Suprapubic skin (tissue), 4 donors: ENCODE measurements around the gene RRP1B. TPM values are rescaled to one million over a fixed set of nuclear protein-coding genes. Genes with fewer than 3 reads are reported as not detected.

ENCODE experiments used
- DNase-seq, 2 donors: peaks; one replicate each; pipeline ENCODE4 v3.0.0-alpha.2; 2019; ENCODE audit warnings: low spot score in 2 of 2
- H3K27ac ChIP-seq: fragments of 200-600 bp; sonication (generic); one replicate; pipeline ENCODE4 v1.5.1; 2019
- H3K27me3 ChIP-seq: fragments of 200-600 bp; sonication (generic); one replicate; pipeline ENCODE4 v1.5.1; 2019
- H3K36me3 ChIP-seq: fragments of 200-600 bp; sonication (generic); one replicate; pipeline ENCODE4 v1.5.1; 2019
- H3K4me1 ChIP-seq: fragments of 200-600 bp; sonication (generic); one replicate; pipeline ENCODE4 v1.5.1; 2019
- H3K4me3 ChIP-seq: fragments of 200-600 bp; sonication (generic); one replicate; pipeline ENCODE4 v1.5.1; 2019; ENCODE audit warnings: mild to moderate bottlenecking
- H3K9me3 ChIP-seq: fragments of 200-600 bp; sonication (generic); one replicate; pipeline ENCODE4 v1.5.1; 2019
- CTCF ChIP-seq, 2 donors: fragments of 200-600 bp in 1 of 2; fragments of 450-650 bp in 1 of 2; sonication (generic) in 1 of 2; IDR thresholded peaks; one replicate each; pipeline ENCODE4 v1.5.1; 2016 to 2019; ENCODE audit warnings: antibody characterized with exemption in 2 of 2, mild to moderate bottlenecking in 1 of 2, moderate library complexity in 1 of 2
- EP300 ChIP-seq: sonication (generic); formaldehyde crosslinking; IDR thresholded peaks from one replicate; pipeline ENCODE4 v1.6.1; 2017; ENCODE audit warnings: antibody characterized with exemption
- POLR2A ChIP-seq, 2 donors: fragments of 450-650 bp; IDR thresholded peaks; one replicate each; pipeline ENCODE4 v1.6.1; 2017; ENCODE audit warnings: antibody characterized with exemption in 2 of 2, mild to moderate bottlenecking in 2 of 2, moderate library complexity in 2 of 2
- POLR2AphosphoS5 ChIP-seq, 3 donors: sonication (generic); formaldehyde crosslinking; IDR thresholded peaks; one replicate each; pipeline ENCODE4 v1.6.1; 2017; ENCODE audit warnings: antibody characterized with exemption in 3 of 3
- WGBS: methylation state at CpG from one replicate; pipeline ENCODE4 v1.1.5; 2018; 5-methylcytosine and 5-hydroxymethylcytosine counted together
- total RNA-seq, 4 donors: library from RNA; depleted of rRNA; stranded (reverse); fragments of >200 nt; gene quantifications; one replicate each; pipeline ENCODE4 v1.1.0, GENCODE V29; 2016

RRP1B gene
- total RNA-seq, 4 donors from 2014 or later, result 19.1 to 25.1 (median 23.3) TPM

DNA sequence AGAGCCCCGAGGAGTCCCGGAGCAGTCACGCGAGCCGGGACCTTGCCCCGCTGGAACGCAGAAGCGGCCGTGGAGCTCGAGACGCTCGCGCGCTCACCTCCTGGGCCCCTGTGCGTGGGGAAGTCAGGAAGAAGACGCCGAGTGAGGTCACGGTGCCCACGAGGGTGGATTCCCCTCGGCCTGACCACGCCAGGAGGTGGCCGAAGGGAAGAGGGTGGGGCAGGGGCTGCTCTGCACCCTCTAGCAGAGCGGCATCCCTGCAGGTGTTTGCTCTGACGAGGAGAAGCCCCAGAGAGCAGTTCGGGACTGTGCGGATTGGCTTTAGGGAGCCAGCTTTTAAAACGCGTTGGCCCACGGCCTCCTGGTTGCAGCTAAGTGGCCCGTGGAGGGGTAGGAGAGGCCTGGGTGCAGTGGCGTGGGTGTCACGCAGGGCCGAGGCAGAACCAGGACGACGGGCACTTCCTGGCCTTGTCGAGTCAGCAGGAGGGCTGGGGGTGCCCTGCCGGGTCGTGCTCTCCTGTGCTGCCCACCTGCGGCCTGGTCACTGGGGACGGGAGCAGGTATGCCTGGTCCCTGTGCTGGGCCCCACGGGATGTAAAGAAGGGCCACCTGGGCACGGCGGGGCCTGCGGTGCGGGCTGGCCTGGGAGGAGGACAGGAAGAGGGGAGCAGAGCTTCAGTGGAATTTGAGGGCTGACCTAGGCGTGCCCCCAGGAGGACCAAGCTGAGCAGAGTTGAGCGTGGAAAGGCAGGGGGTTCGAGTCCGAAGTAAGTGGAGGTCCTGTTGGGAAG, 60.6 kb downstream of the RRP1B start:
- Histone ChIP-seq H3K4me1 (peaks cover 35% of the 10 kb centered on the region), H3K36me3 (peaks cover 12% of the 10 kb centered on the region), H3K27ac (peak overlapping the region; percentile 91), H3K9me3 (no peaks in the 10 kb centered on the region), H3K4me3 (peak overlapping the region; percentile 86), H3K27me3 (no peaks in the 10 kb centered on the region)
- TF ChIP-seq EP300 (no peak), CTCF (IDR thresholded peaks at IDR 0.05) (no peak), POLR2AphosphoS5 (IDR thresholded peaks at IDR 0.05) (no peak), POLR2A (IDR thresholded peaks at IDR 0.05) (no peak)
- 18% methylated on average over 26 of the region's 49 CpGs for WGBS
- no peak for DNase-seq

GRCh38 chr21:43720539-43721166, 61.3 kb downstream of the RRP1B start:
- H3K27me3 ChIP-seq, result no peaks in the 10 kb centered on the region
- peak overlapping the region; percentile 86 for H3K4me3 ChIP-seq
- TF ChIP-seq POLR2AphosphoS5 (IDR thresholded peaks at IDR 0.05), result no peak
- TF ChIP-seq EP300, result no peak
- TF ChIP-seq CTCF (IDR thresholded peaks at IDR 0.05), result no peak
- TF ChIP-seq POLR2A (IDR thresholded peaks at IDR 0.05), result no peak
- peaks cover 42% of the 10 kb centered on the region for H3K4me1 ChIP-seq
- peak overlapping the region; percentile 91 for H3K27ac ChIP-seq
- no peak for DNase-seq
- H3K9me3 ChIP-seq, result no peaks in the 10 kb centered on the region
- 69% methylated on average over 11 of the region's 16 CpGs for WGBS
- H3K36me3 ChIP-seq, result peaks cover 12% of the 10 kb centered on the region

GRCh38 chr21:43721206-43721605, 61.8 kb downstream of the RRP1B start:
- H3K27me3 ChIP-seq, result no peaks in the 10 kb centered on the region
- 86% methylated on average over 2 of the region's 4 CpGs for WGBS
- H3K27ac ChIP-seq, result no peak overlapping the region
- H3K9me3 ChIP-seq, result no peaks in the 10 kb centered on the region
- H3K4me3 ChIP-seq, result peak overlapping the region; percentile 86
- peaks cover 48% of the 10 kb centered on the region for H3K4me1 ChIP-seq
- no peak for DNase-seq
- TF ChIP-seq CTCF (IDR thresholded peaks at IDR 0.05), result no peak
- TF ChIP-seq EP300, result no peak
- no peak for TF ChIP-seq POLR2AphosphoS5 (IDR thresholded peaks at IDR 0.05)
- TF ChIP-seq POLR2A (IDR thresholded peaks at IDR 0.05), result no peak
- peaks cover 12% of the 10 kb centered on the region for H3K36me3 ChIP-seq

DNA sequence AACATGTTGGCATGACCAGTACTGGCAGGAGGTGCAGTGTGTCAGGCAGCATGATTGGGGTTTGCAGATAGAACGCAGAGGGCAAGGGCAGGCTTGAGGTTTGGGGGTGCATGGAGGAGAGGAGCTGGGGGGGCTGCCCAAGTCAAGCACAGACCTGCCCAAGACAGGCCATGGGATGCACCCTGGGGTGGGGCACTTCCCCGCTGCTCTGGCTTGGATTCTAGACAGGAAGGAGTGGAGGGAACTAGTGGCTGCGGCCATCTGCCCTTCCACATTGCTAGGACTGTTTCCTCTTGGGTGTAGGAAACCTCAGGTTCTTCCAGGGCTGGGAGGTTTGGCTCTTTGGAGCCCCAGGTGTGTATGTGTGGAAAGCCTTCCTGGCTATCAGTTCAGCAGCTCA, 62.6 kb downstream of the RRP1B start:
- no peak for DNase-seq
- Histone ChIP-seq H3K9me3 (no peaks in the 10 kb centered on the region), H3K4me3 (peak overlapping the region; percentile 86), H3K36me3 (peaks cover 12% of the 10 kb centered on the region), H3K27ac (no peak overlapping the region), H3K4me1 (peaks cover 55% of the 10 kb centered on the region), H3K27me3 (no peaks in the 10 kb centered on the region)
- no peak for TF ChIP-seq CTCF (IDR thresholded peaks at IDR 0.05)
- no peak for TF ChIP-seq EP300
- TF ChIP-seq POLR2A (IDR thresholded peaks at IDR 0.05), result no peak
- no peak for TF ChIP-seq POLR2AphosphoS5 (IDR thresholded peaks at IDR 0.05)
- WGBS, result 69% methylated on average over 3 of the region's 3 CpGs

- H3K27me3 ChIP-seq, result no peaks in the 10 kb centered on the region
- H3K4me1 ChIP-seq, result peaks cover 66% of the 10 kb centered on the region
- no peak overlapping the region for H3K27ac ChIP-seq
- H3K36me3 ChIP-seq, result peaks cover 12% of the 10 kb centered on the region
- no peaks in the 10 kb centered on the region for H3K9me3 ChIP-seq
- TF ChIP-seq POLR2AphosphoS5 (IDR thresholded peaks at IDR 0.05) (no peak), EP300 (no peak), POLR2A (IDR thresholded peaks at IDR 0.05) (no peak), CTCF (IDR thresholded peaks at IDR 0.05) (no peak)
- DNase-seq, result no peak
- H3K4me3 ChIP-seq, result no peak overlapping the region
- WGBS, result 88% methylated on average over 2 of the region's 12 CpGs
Measured at GRCh38 chr21:43723648-43724047, 64.3 kb downstream of the RRP1B start.
